DMS79 (cell line): ENCODE results near the gene FAM72A.
"Not testable (repeated sequence)": the region's sequence is repeated elsewhere in the genome, so short reads cannot be mapped to it uniquely, and the experiment has no call there.

Experiments used
- DNase-seq: peaks from one replicate; lab custom pipeline; 2025; lab: John Stamatoyannopoulos, UW

FAM72A gene

DNA sequence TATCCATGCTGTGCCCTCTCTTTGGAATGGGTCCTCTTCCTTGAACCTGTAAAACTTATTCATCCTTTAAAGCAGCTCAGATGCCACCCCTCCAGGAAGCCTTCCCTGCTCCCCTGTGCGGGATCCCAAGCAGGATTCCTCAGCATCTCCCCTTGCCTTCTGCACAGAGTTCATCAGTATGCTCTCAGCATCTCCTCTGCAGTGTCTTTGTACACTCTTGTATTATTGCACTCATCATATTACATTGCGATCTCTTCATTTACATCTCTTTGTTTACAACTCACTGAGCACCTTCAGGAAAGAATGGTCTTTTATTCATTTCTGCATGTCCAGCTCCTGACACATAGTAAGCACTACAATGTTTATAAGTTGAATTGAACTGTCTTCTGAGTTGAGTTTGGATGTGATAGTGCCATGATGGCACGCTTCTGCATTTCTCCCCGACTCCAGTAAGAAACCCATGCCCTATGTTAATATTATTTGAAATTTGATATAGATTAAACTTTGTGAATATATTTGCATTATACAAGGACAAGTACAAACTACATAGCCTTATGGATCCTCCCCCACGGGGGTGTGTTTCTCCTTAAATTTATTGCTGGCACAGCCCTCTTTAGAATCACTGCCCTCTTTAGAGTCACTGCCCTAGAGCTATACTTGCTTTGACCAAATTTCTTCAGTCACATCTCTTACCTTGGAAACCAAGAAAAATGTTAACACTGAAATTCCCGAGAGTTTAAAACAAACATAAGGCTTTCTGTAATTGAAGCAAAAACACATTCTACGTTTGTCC, 13.2 kb upstream of the FAM72A start:
- not testable (repeated sequence) for DNase-seq

DNA sequence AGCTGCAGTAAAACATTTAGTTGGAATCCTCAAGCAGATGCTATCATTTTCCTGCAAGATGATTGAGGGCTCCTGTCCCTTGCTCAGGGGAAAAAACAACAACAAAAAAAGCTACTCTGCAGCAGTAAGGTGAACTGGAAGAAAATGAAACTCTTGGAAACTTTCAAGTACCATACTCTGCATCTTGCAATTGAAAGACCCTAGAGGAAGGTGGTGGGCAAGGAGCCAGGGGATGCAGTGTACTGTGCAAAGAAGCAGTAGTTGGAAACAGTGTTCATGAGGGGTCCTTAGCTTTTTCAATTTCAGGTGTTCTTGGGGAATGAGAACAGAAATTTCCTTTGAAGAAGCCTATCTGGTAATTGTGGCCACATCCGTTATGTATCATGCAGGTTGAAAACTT, 8.2 kb upstream of the FAM72A start:
- not testable (repeated sequence) for DNase-seq

DNA sequence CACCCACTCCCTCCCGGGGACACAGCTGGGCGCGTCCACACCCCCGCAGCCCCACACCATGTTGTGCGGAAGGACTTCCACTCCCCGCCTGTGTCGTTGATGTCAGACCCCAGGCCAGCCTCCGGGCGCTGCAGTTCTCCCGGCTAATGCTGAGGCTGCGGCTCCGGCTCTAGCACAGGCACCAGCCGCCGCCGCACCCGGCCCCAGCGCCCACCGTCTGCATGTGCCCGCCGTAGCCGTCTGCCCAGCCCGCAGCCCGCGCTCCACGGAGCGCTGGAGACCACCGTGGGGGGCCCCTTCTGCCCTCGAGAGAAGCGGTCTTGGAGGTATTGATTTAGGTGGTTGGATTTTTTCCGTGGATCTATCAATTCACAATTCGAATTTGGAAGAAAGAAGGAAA, 2.9 kb upstream of the FAM72A start:
- not testable (repeated sequence) for DNase-seq

DNA sequence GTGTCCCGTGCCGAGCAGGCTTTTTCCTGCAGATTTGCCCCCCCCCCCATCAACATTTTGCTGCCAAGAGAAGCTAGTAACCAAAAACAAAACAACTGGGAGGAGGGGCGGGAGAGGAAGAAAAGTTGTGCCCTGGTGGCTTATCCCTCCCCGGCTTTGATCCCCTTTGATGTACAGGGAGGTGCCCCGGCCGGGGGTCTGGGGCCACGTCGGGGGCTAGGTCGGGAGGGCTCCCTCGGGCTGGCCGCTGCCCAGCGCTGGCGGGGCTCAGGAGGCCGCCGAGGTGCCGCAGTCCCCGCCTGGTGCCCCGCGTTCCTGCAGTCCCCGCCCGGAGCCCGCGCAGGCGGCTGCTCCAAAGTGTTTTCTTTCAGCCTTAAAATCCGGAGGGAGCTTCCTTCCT, 2.2 kb upstream of the FAM72A start:
- DNase-seq: not testable (repeated sequence)

DNA sequence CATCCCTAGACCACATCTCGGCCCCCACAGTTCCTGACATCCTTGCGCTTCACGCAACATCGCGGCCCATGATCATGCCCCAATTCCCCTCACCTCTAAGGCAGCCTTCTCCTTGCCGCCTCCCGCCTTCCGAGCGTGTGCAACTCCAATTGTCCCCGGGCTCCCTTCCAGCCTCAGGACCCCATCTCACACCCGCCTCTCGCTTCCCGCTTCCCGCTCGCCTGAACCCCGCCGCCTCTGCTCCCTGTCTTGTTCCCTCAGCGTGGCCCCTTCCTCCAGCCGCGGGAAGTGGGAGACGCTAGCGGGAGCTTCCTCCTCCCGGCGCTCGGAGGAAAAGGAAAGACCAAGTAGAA, 1.5 kb upstream of the FAM72A start:
- DNase-seq: not testable (repeated sequence)

DNA sequence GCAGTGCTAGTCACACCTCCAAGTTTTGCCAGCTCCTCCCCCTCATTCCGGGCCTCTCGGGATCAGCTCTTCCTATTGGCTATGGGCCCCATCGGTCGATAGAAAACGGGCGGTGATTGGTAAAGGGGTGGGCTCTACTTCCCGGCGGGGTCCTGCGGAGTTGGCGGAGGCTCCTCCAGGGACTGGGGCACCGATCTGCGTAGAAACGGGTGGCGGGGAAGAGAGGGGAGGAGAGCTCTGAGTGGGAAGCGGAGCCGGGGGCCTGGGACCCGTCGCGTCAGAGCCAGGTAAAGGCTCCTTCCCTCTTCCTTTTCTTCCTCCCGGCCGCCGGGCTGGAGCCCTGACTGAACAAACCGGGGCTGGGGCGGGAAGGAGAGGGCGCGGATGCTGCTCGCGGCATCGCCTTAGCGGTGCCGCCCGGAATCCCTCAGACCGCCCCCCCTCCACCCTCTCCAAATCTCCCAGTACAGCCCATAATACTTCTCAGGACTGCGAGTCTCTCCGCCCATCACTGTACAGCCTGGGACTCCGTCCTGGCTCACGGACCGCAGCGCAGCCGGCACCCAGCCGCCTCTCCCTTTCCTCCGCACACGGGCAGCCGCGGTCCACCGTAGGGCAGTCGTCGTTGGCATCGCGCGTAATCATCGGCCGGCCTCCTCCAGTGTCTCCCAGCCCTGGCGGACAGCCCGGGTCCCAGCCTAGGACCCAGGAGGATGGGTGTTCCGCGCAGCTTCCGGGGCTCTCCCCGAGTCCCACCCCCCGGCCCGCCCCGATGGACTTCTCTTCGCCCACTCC, 922 bp upstream of the FAM72A start, which contains the start of gene SRGAP2:
SRGAP2 (plus strand) TSS at position 178 of the 795 bp plus-strand sequence. CDS start 2,430 bp downstream, outside the sequence.
- not testable (repeated sequence) for DNase-seq

DNA sequence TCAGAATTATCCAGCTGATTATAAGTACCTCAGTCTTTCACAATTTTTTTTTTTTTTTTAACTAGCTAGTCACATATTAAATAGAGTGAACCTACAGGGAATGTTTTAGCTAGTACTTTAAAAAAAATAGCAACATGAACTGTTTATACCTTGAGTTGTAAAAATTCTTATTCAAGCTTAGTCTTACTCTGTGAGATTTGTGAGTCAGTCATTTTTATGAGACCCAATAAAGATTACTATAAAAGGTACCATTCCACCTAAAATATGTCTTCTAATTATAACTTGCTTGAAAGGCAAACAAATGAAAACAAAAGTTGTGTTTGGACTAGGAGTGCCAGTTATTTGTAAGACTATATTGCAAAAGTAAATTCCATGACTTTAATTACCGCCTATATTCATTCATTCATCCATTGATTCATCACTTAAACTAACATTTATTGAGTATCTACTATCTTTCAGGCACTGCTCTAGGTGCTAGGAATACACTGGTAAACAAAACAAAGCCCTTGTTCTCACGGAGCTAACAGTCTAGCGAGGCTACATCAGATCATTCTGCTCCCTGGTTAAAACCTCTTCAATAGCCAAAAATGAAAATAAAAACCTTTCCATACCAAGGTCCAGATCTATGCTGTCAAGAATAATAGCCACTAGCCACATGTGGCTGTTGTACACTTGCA, 5.8 kb downstream of the FAM72A start:
- not testable (repeated sequence) for DNase-seq

DNA sequence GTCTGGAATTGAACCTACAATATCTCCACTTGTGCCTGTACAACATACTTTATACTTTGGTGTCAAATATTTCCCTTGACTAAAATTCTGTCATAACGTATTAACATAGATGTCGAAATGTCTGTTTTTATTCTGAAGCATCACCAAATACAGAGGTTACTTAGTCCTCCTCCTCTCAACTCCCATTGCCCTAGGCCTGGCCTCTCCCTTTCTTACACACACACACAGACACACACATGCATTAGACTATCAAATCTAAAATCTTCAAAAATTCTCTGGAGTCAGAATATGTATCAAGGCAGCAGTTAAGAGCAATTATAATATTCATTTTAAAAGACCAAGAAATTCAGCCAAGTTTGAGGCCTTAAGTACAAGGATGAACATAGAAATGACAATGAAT, 7.5 kb downstream of the FAM72A start:
- DNase-seq: not testable (repeated sequence)

DNA sequence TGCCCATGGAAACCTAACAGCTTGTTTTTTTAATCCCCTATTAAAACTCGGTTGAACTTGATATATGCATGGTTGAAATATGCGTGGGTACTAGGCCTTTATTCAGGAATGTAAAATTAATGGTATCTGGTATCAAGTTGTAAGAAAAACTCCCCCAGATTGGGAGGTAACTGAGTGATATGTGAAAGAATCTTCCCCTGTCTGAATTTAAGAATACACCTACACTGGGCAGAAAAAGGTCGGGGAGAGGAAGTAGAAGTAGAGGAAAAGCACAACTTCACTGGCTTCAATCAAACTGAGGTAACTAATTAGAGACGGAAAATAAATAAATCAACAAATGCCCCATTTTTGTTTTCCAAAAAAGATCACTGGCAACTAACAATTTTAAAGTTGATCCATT, 15.8 kb downstream of the FAM72A start:
- not testable (repeated sequence) for DNase-seq

DNA sequence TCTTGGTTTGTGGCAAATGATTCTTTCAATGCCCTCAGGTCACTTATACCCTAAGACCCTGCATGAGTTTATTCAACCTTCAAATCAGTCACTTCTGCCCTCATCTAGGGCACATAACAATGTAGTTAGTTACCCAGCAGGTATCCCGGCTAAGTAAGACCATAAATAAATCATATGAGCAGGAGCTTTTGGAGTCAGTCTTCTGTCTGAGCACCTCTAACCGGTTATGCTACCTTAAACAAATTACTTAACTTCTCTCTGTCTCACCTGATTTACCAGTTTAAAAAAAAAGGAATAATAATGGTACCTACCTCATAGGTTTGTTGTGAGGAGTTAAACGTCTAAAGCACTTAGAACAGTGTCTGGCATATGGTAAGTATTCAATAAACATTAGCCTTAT, 16.9 kb downstream of the FAM72A start:
- DNase-seq: not testable (repeated sequence)

DNA sequence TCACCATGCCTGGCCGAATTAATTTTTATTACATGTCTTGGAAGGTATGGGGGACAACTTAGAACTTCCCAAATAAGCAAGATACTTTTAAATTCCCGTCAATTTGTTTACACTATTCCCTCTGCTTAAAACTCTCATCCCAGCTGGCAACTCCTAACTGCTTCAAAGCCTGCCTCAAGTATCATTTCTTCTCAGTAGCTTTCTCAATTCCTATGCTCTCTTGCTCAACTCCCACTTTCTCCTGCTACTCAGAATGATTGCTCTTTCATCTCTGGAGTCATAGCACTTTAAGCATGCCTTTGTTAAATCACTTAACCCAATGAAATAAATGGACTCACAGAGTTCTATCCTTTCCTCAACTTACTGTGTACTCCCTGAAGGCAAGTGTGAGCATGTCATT, 18.9 kb downstream of the FAM72A start:
- not testable (repeated sequence) for DNase-seq

DNA sequence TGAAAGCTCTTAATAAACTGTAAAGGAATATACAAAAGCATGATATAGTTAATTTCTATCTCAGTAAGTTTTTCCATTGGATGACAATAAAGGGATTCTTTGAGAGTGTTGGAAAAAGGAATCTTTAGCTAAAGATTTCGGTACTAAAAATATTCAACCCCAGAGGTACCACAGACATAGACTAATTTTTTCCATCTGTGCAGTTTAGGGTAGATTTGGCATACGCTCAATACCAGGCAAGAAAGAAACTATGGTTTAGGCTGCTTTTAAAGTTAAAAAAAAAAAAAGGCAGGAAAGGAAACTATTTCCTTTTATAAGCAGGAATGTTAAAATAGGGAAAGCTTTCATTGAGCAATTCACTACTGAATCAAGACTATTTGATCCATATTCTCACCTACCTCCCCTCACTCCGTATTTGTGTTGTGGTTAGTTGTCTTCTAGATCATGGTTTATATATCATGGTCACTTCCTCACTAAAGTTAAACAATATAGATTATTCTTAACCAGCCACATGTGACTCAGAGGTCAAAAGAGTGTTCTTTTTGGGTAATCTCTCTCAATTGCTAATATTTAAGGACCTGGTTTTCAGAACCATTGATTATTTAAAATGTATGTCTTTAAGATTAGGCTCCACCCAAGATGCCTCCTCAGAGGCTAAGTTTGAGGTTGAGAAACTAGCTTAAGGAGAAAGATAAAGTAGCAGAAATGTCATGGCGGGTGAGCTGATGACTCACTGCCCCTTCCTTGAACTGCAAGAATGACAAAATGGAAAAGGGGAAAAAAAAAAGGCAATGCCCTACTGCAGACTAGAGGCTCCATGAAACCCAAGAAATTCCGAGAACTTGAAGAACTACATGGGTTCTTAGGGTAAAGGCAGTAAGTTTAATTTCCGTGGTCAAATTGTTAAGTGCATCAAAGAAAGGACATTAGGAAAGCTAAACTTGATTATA, 20.0 kb downstream of the FAM72A start:
- DNase-seq: not testable (repeated sequence)

DNA sequence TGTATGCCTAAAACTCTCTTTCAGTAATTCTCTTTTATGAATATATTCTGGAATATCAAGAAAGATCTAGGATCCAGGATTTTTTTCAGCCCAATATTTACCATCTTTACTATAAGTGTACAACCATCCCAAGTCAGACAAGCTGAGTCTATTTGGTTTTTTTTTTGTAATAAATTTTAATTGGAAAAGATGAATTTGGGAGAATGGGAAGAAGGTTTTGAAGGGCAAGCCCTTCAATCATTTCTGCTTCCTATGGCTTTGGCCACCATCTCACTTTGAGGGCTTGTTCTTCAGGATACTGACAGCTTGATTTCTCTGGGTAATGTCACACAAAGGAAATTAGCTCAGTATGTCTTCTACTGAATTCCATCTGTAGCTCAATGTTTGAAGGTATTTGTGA, 23.0 kb downstream of the FAM72A start:
- not testable (repeated sequence) for DNase-seq

DNA sequence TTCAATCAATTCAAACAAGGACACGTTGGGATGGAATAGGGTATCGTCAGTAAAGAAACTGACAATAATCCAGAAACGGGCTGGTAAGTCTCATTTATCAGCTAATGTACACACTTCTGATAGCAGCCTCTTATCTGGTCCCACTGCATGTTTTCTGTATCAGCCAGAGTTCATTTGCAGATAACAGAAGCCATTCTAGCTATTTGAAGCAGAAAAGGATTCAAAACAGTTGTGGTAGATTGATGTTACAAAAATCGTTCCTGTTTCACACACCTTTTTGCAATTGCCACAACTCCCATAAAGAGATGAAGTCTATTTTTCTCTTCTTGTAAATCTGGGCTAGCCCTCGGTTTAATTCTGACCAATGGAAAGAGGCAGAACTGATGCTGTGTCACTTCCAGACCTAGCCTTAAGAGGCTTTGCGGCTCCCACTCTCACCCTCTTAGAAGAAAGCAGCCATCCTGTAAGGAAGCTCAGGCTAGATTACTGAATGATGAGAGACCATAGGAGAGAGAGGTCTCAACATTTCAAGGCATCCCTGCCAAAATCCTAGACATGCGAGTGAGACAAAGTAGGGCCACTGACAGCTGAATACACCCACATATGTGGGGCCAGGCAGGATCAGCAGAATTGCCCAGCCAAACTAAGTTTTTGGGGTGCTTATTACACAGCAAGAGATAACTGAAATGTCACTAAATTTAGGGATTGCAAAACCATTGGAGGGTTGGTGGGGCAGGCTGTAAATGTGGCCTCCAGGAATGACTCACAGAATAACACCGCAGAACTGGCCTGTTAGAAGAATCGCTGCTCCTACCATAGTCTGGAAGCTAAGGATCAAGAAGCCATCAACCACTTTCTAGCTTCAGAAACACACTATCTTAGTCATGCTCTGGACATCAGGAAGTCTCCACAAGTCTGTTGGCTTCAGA, 24.3 kb downstream of the FAM72A start:
- DNase-seq: not testable (repeated sequence)

DNA sequence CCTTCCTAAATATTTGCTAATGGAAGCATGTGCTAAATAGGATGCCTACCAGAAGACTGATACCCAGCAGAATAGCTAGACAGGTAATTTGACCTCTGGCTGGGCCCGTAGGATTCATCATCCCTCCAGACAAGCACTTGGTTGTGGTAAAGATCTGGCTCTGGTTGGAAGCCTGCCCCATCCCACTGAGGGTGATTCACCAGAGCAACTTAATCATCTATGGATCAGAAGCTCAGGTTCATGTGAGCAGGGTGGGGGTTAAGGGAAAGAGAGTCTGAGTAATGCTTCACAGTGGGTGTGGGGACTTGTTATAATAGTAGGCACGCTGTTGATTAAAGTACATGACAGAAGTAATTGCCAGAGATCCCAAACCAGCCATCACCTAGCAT, 26.5 kb downstream of the FAM72A start:
- DNase-seq: not testable (repeated sequence)

DNA sequence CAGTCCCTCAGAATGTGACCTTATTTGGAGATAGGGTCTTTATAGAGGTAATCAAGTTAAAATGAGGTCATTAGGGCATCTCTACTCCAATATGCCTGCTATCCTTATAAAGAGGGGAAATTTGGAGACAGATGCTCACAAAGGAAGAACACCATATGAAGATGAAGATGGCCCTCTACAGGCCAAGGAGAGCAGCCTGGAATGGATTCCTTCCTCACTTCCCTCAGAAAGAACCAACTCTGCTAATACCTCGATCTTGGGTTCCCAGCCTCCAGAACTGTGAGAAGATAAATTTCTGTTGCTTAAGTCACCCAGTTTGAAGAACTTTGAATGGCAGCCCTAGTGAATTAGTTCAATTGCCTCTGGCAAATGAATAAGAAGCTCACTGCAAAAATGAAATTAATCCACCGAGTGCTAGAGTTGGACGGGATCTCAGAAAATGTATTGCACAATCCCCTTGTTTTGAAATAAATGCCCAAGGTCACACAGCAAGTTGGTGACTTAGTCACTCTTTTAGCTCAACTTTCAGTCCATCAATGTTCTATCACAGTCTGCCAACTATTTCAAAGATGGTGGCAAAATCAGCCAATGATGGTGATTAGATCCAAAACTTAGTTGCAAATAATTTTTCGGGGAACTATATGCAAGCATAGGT, 27.1 kb downstream of the FAM72A start:
- DNase-seq: not testable (repeated sequence)

DNA sequence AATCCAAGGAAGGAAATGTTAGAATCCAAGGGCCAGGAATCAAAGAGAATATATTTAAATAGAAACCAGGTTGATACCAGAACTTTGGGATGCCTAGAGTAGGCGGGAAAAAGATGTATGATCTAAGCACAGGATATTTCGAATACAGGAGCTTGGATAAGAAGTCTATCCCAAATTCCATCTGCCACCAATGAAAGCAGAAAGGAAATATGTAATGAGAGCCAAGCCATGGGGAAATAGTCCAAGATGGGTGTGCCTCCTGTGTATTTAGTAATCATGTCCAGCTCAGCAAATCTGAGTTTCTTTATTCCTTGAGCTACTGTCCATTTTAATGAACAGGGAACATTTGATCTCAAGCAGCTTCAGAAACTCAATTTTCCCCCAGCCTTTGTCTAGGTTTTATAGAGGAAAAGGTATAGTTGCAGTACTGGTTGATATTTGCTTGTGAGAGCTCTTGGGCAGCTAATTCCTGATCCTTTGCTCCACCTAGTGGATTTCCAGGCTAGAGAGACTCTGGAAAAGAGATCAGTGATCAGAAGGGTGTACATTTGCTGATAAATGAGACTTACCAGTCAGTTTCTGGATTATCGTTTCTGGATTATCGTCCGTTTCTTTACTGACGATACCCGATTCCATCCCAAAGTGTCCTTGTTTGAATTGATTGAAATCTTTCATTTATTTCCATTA, 28.3 kb downstream of the FAM72A start:
- DNase-seq: not testable (repeated sequence)

DNA sequence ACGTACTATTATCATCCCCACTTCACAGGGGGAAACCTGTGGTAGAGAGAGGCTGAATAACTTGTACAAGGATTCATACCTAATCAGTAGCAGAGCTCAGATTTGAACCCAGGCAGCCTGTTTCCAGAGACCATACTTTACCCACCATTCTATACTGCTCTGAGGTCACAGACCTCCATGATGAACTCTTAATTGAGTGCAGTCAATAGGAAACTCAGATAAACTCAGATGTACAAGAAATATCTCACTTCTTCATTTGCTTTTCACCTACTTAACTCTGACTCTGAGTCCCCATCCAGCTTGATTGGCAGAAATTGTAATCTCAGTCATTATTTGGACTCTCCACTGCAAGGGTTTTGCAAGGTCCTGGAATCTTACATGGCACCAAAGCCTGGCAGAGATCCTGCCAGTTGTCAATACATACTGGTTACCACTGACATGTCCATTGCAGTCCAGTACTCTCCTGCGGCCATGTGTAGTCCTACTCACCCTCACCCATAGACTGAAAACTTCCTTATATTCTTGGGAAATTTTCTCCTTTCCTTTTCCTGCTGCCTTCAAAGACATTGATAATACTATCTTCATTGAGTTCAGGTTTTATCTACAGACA, 29.4 kb downstream of the FAM72A start:
- not testable (repeated sequence) for DNase-seq

DNA sequence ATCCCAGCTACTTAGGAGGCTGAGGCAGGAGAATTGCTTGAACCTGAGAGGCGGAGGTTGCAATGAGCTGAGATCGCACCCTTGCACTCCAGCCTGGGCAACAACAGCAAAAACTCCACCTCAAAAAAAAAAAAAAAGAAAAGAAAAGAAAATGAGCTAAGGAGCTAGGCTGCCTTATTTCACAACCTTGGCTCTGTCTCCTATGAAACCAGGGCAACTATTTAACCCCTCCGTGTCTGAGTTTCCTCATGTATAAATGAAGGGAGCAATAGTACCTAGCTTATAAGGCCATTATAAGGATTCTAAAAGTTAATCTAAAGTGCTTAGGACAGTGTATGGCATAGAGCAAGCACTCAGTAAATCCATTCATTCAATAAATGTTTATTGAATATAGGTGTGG, 32.8 kb downstream of the FAM72A start:
- DNase-seq: not testable (repeated sequence)
